Gastroesophageal sphincter (tissue), 4 donors: ENCODE data around the gene RAD51B. TPM values are rescaled to one million over a fixed set of nuclear protein-coding genes. Genes with fewer than 3 reads are reported as not detected.

Experiments
- ATAC-seq: fragments of 150-250 bp; one replicate; pipeline ENCODE4 v1.9.1; 2016; ENCODE audit warnings: mild to moderate bottlenecking, moderate library complexity
- H3K27ac ChIP-seq, 4 donors: fragments of 200-600 bp; sonication (generic) in 3 of 4; 1 replicate in 3 of 4; 2 replicates in 1 of 4; pipeline ENCODE4 v1.5.1; 2016 to 2019
- H3K27me3 ChIP-seq: fragments of 200-600 bp; sonication (generic); one replicate; pipeline ENCODE4 v1.5.1; 2019
- H3K36me3 ChIP-seq, 2 donors: fragments of 200-600 bp; sonication (generic); one replicate each; pipeline ENCODE4 v1.5.1; 2019; ENCODE audit warnings: control low read depth in 1 of 2
- H3K4me1 ChIP-seq, 3 donors: fragments of 200-600 bp; sonication (generic); 1 replicate in 2 of 3; 2 replicates in 1 of 3; pipeline ENCODE4 v1.5.1; 2016 to 2019; ENCODE audit warnings: control low read depth in 2 of 3
- H3K4me3 ChIP-seq, 2 donors: fragments of 200-600 bp; sonication (generic); one replicate each; pipeline ENCODE4 v1.5.1; 2019; ENCODE audit warnings: mild to moderate bottlenecking in 1 of 2, moderate library complexity in 1 of 2
- H3K9me3 ChIP-seq, 3 donors: fragments of 200-600 bp; sonication (generic); one replicate each; pipeline ENCODE4 v1.5.1; 2017 to 2019; ENCODE audit warnings: control low read depth in 2 of 3
- CTCF ChIP-seq, 4 experiments: fragments of 200-600 bp in 2 of 4; fragments of 450-650 bp in 2 of 4; sonication (generic) in 1 of 4; IDR thresholded peaks; one replicate each; pipeline ENCODE4 v1.5.1; 2017 to 2019; ENCODE audit warnings: antibody characterized with exemption in 4 of 4, mild to moderate bottlenecking in 2 of 4, moderate library complexity in 2 of 4
- EP300 ChIP-seq: sonication (generic); formaldehyde crosslinking; IDR thresholded peaks from one replicate; pipeline ENCODE4 v1.6.1; 2017; ENCODE audit warnings: antibody characterized with exemption, mild to moderate bottlenecking
- POLR2A ChIP-seq, 2 donors: fragments of 450-650 bp; IDR thresholded peaks; one replicate each; pipeline ENCODE4 v1.6.1; 2017; ENCODE audit warnings: antibody characterized with exemption in 2 of 2, mild to moderate bottlenecking in 2 of 2, moderate library complexity in 1 of 2
- POLR2AphosphoS5 ChIP-seq: sonication (generic); formaldehyde crosslinking; IDR thresholded peaks from one replicate; pipeline ENCODE4 v1.6.1; 2017; ENCODE audit warnings: antibody characterized with exemption
- WGBS, 2 donors: methylation state at CpG; one replicate each; pipeline ENCODE4 v1.1.5; 2018; ENCODE audit warnings: low coverage in 1 of 2; 5-methylcytosine and 5-hydroxymethylcytosine counted together
- total RNA-seq, 4 donors: library from RNA; depleted of rRNA; stranded (reverse); fragments of >200 nt; gene quantifications; one replicate each; pipeline ENCODE4 v1.1.0, GENCODE V29; 2016

The RAD51B gene
- total RNA-seq, 4 donors from 2014 or later, result 5.1 to 7.0 (median 6.0) TPM

GRCh38 chr14:67928375-67928774, 108.8 kb downstream of the RAD51B start:
- Histone ChIP-seq H3K27ac (no peak overlapping the region), H3K4me3 (no peak overlapping the region), H3K4me1 (no peaks in the 10 kb centered on the region), H3K9me3 (peaks cover 0 to 23% (median 0%) of the 10 kb centered on the region in 3 donors), H3K36me3 (no peaks in the 10 kb centered on the region), H3K27me3 (no peaks in the 10 kb centered on the region)
- TF ChIP-seq POLR2AphosphoS5 (no peak), EP300 (no peak), POLR2A (IDR thresholded peaks at IDR 0.05) (no peak), CTCF (IDR thresholded peaks at IDR 0.05) (no peak)
- ATAC-seq, result no peak
- WGBS, 2 donors, result 94 to 100% methylated on average over 9 to 11 of the region's 11 CpGs

- H3K36me3 ChIP-seq, result no peaks in the 10 kb centered on the region
- H3K27ac ChIP-seq, result no peak overlapping the region
- TF ChIP-seq CTCF (IDR thresholded peaks at IDR 0.05), result no peak
- no peak for TF ChIP-seq POLR2AphosphoS5
- TF ChIP-seq POLR2A (IDR thresholded peaks at IDR 0.05), result no peak
- no peak for TF ChIP-seq EP300
- H3K4me1 ChIP-seq, result peaks cover 0 to 15% (median 5%) of the 10 kb centered on the region in 3 donors
- H3K9me3 ChIP-seq, result peaks cover 0 to 17% (median 0%) of the 10 kb centered on the region in 3 donors
- WGBS, 2 donors, result 75 to 100% methylated on average over 1 to 2 of the region's 4 CpGs
- no peak for ATAC-seq
- no peaks in the 10 kb centered on the region for H3K27me3 ChIP-seq
- no peak overlapping the region for H3K4me3 ChIP-seq
These were observed 113.2 kb downstream of the RAD51B start for GRCh38 chr14:67932708-67933246.

- no peak overlapping the region for H3K4me3 ChIP-seq
- H3K4me1 ChIP-seq, result peaks cover 0 to 18% (median 5%) of the 10 kb centered on the region in 3 donors
- TF ChIP-seq POLR2AphosphoS5 (no peak), POLR2A (IDR thresholded peaks at IDR 0.05) (no peak), CTCF (IDR thresholded peaks at IDR 0.05) (no peak), EP300 (no peak)
- no peak for ATAC-seq
- H3K27ac ChIP-seq, result no peak overlapping the region
- no peaks in the 10 kb centered on the region for H3K27me3 ChIP-seq
- no peaks in the 10 kb centered on the region for H3K36me3 ChIP-seq
- peaks cover 0 to 17% (median 0%) of the 10 kb centered on the region in 3 donors for H3K9me3 ChIP-seq
These were observed 113.7 kb downstream of the RAD51B start for GRCh38 chr14:67933266-67933665.

- Histone ChIP-seq H3K36me3 (no peaks in the 10 kb centered on the region), H3K4me3 (no peak overlapping the region), H3K27me3 (no peaks in the 10 kb centered on the region), H3K27ac (peak overlapping the region in 3 of 4 donors; percentile 15 to 56 (median 47)), H3K4me1 (peaks cover 0 to 22% (median 5%) of the 10 kb centered on the region in 3 donors), H3K9me3 (peaks cover 0 to 17% (median 0%) of the 10 kb centered on the region in 3 donors)
- TF ChIP-seq POLR2AphosphoS5 (no peak), CTCF (IDR thresholded peaks at IDR 0.05) (peak; percentile 67 to 96 (median 86)), EP300 (no peak)
- 0% methylated on average over 1 of the region's 1 CpG for WGBS, 2 donors
- ATAC-seq, result peak; percentile 84
These were observed 114.5 kb downstream of the RAD51B start for GRCh38 chr14:67934087-67934486.

GRCh38 chr14:67934862-67935261, 115.3 kb downstream of the RAD51B start:
- 100% methylated on average over 1 of the region's 1 CpG for WGBS, 2 donors
- peaks cover 0 to 14% (median 0%) of the 10 kb centered on the region in 3 donors for H3K9me3 ChIP-seq
- H3K27me3 ChIP-seq, result no peaks in the 10 kb centered on the region
- TF ChIP-seq EP300 (no peak), CTCF (IDR thresholded peaks at IDR 0.05) (no peak), POLR2A (IDR thresholded peaks at IDR 0.05) (no peak), POLR2AphosphoS5 (no peak)
- peaks cover 0 to 22% (median 5%) of the 10 kb centered on the region in 3 donors for H3K4me1 ChIP-seq
- ATAC-seq, result no peak
- H3K36me3 ChIP-seq, result no peaks in the 10 kb centered on the region
- no peak overlapping the region for H3K4me3 ChIP-seq
- H3K27ac ChIP-seq, result peak overlapping the region in 2 of 4 donors; percentile 47 to 56
